ENCODE results near the gene IL6.
"Not testable (repeated sequence)": the region's sequence is repeated elsewhere in the genome, so short reads cannot be mapped to it uniquely, and the experiment has no call there.

Gene IL6

DNA sequence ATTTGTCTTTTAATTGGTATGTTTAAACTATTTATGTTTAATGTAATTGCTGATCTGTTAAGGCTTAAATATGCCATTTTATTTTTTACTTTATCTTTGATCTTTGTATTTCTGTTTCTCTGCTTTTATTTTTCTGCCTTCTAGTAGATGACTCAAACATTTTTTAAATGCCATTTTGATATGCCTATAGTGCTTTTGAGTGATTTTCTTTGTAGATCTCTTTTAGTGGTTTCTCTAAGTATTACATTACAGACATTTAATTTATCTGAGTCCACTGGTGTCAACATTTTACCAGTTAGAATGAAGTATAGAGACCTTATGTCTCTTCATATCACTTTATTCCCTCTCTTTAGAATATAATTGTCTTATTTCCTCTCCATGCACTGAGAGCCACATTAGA, 32.7 kb downstream of the IL6 start:
- no peak for DNase-seq (ENCODE audit: low read depth)
- TF ChIP-seq, protein P1, sequence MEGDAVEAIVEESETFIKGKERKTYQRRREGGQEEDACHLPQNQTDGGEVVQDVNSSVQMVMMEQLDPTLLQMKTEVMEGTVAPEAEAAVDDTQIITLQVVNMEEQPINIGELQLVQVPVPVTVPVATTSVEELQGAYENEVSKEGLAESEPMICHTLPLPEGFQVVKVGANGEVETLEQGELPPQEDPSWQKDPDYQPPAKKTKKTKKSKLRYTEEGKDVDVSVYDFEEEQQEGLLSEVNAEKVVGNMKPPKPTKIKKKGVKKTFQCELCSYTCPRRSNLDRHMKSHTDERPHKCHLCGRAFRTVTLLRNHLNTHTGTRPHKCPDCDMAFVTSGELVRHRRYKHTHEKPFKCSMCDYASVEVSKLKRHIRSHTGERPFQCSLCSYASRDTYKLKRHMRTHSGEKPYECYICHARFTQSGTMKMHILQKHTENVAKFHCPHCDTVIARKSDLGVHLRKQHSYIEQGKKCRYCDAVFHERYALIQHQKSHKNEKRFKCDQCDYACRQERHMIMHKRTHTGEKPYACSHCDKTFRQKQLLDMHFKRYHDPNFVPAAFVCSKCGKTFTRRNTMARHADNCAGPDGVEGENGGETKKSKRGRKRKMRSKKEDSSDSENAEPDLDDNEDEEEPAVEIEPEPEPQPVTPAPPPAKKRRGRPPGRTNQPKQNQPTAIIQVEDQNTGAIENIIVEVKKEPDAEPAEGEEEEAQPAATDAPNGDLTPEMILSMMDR (IDR thresholded peaks at IDR 0.05; ENCODE audit: insufficient read depth, low read depth, low read length, missing control alignments): no peak
- H3K4me3 ChIP-seq (ENCODE audit: low read length): no peak overlapping the region

DNA sequence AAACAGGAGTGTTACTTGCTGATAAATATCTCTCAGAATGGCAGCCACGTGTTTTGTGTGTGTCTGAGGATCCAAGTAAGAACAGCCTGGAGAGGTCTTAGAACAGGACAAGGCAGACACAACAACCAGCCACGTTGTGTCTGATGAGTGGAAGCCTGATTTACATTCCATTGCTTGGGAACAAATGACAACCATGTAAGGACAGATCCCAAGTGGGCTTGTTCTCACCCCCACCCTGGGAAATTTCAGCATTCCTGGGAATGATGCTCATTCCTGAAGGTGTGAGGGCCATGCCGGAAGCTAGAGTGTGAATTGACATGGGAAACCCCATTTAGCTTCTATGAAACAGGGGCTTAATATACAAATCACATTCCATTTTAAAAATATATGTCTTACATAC, 35.9 kb downstream of the IL6 start:
- no peak for DNase-seq (ENCODE audit: low read depth)

DNA sequence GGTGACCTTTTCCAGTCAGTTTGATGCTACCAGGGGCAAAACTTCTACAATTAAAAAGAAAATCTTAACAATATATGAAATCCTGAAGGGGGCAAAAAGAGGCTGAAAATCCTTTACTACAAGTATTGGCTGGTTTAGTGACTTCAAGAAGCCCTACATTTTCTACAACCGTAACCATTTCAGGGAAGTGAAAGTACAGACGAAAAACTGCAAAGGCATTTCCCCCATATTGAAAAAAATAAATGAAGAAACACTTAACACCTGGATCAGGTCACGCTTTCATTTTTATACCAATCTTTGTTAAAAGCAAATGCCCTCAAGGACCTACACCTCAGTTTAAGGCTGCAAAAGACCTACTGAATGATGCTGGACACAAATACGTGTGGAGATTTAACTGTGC, 38.6 kb downstream of the IL6 start:
- H3K4me3 ChIP-seq (ENCODE audit: low read length): no peak overlapping the region
- TF ChIP-seq, protein P1 (IDR thresholded peaks at IDR 0.05; ENCODE audit: insufficient read depth, low read depth, low read length, missing control alignments): no peak
- no peak for DNase-seq (ENCODE audit: low read depth)

More for the DNA sequence above, 35.9 kb downstream of the IL6 start:
- TF ChIP-seq, protein P1 (IDR thresholded peaks at IDR 0.05; ENCODE audit: insufficient read depth, low read depth, low read length, missing control alignments): no peak
- no peak overlapping the region for H3K4me3 ChIP-seq (ENCODE audit: low read length)

DNA sequence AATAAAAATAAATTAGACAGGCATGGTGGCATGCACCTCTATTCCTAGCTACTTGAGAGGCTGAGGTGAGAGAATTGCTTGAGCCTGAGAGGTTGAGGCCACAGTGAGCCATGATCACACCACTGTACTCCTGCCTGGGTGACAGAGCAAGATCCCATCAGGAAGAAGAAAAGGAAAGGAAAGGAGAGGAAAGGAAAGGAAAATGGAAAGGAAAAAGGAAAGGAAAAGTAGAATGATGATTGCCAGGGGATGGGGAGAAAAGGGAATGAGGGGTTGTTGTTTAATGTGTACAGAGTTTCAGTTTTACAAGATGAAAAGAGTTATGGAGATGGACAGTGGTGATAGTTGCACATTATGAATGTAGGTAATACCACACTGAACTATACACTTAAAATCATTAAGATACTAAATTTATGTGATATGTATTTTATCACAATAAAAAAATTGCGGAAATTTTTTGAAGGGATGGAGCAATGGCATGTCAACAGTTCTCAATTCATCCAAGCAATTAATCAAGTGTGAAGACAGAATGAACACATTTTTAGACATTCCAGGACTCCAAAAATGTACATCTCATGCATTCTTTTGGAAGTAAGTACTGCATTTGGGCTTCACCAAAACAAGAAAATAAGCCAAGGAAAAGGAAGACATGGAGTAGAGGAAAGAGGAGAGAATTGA, 44.3 kb downstream of the IL6 start:
- TF ChIP-seq, protein P1 (IDR thresholded peaks at IDR 0.05; ENCODE audit: insufficient read depth, low read depth, low read length, missing control alignments): no peak
- no peak for DNase-seq (ENCODE audit: low read depth)
- no peak overlapping the region for H3K4me3 ChIP-seq (ENCODE audit: low read length)

DNA sequence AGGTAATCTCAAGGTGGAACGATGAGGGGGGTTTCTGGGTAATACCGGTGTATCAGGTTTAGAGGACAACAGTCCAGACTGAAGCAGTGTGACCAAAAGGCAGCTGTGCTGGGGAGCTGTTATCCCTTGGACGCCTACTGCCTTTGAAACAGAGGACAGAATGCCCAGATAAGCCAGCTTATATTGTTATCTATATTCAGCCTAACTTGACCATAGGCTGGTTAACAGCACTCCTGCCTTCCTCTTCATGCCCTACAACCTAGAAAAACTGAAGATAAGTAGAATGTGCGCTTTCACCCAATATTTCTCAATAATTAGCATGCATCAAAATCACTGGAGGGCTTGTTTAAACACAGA, 44.9 kb downstream of the IL6 start:
- DNase-seq (ENCODE audit: low read depth): no peak
- TF ChIP-seq, protein P1 (IDR thresholded peaks at IDR 0.05; ENCODE audit: insufficient read depth, low read depth, low read length, missing control alignments): no peak
- no peak overlapping the region for H3K4me3 ChIP-seq (ENCODE audit: low read length)

DNA sequence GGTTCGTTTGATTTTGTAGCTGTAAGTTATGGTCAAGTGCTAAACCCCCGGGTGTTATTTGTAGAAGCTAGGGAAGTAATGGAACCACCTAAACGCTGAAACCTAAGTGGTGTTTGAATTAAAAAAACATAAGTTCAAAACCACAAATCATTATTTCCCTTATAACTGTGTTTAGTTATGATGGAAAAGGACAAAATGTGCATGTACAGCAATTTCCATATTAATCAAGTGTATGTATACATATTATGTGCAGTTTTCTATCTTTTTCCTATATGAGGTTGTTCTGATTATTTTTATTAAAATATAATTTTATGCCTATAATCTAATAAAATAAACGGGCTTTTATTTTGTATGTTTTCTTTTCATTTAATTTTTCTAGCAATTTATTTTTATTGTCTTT, 45.9 kb downstream of the IL6 start:
- DNase-seq (ENCODE audit: low read depth): no peak
- TF ChIP-seq, protein P1 (IDR thresholded peaks at IDR 0.05; ENCODE audit: insufficient read depth, low read depth, low read length, missing control alignments): no peak
- no peak overlapping the region for H3K4me3 ChIP-seq (ENCODE audit: low read length)

DNA sequence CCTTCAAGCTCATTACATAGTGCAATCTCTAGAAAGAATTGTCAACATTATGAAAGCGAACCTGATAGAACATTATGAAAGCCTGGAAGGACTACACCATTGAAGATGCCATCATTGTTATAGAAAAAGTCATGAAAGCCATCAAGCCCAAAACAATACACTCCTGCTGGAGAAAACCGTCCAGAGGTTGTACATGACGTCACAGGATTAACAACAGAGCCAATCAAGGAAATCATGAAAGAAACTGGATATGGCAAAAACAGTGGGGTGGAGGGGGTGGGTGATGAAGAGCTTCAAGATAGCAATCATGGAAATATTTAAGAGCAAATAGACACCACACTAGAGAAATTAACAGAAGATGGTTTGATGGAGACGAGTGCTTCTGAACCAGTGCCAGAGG, 50.0 kb downstream of the IL6 start:
- no peak for DNase-seq (ENCODE audit: low read depth)
- H3K4me3 ChIP-seq (ENCODE audit: low read length): no peak overlapping the region
- TF ChIP-seq, protein P1 (IDR thresholded peaks at IDR 0.05; ENCODE audit: insufficient read depth, low read depth, low read length, missing control alignments): no peak

DNA sequence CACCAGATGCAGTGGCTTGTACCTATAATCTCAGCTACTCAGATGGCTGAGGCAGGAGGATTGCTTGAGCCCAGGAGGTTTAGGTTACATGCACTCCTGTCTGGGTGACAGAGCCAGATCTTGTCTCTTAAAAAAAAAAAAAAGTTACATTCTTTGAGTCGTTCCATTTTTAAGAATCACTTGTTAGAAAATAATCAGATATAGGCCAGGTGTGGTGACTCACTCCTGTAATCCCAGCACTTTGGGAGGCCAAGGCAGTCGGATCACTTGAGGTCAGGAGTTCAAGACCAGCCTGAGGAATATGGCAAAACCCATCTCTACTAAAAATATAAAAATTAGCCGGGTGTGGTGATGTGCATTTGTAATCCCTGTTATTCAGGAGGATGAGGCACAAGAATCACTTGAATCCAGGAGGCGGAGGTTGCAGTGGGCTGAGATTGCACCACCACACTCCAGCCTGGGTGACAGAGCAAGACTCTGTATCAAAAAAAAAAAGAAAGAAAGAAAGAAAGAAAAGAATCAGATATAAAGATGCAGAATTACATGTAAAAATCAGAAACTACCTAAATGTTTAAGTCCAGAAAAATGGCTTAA, 52.8 kb downstream of the IL6 start:
- DNase-seq (ENCODE audit: low read depth): not testable (repeated sequence)

More for the DNA sequence above, 52.8 kb downstream of the IL6 start:
- H3K4me3 ChIP-seq (ENCODE audit: low read length): not testable (repeated sequence)
